K562 (cell line): ENCODE data around the gene PPM1M. TPM values are rescaled to one million over a fixed set of nuclear protein-coding genes. Genes with fewer than 3 reads are reported as not detected.

ENCODE experiments used
- ARID2 ChIP-seq: fragments of 450-650 bp; IDR thresholded peaks from 2 replicates; pipeline ENCODE4 v1.6.1; 2017; ENCODE audit warnings: antibody characterized with exemption, mild to moderate bottlenecking
- BMI1 ChIP-seq: fragments of 150-350 bp; IDR thresholded peaks from 2 replicates; pipeline ENCODE4 v1.6.1; 2014; ENCODE audit warnings: low read length
- CHD1 ChIP-seq: fragments of 200-600 bp; sonication (generic); IDR thresholded peaks from one replicate; pipeline ENCODE4 v1.6.1; 2012; ENCODE audit warnings: mild to moderate bottlenecking, moderate library complexity, low read length, inconsistent platforms
- ELF4 ChIP-seq: fragments of 450-650 bp; formaldehyde crosslinking; IDR thresholded peaks from 2 replicates; pipeline ENCODE4 v1.4.0; 2022; ENCODE audit warnings: missing genetic modification characterization
- EWSR1 ChIP-seq: fragments of 450-650 bp; IDR thresholded peaks from 2 replicates; pipeline ENCODE4 v1.6.1; 2018; ENCODE audit warnings: borderline replicate concordance, mild to moderate bottlenecking, low read depth, moderate library complexity; ENCODE audit not compliant: partially characterized antibody
- FOXA1 ChIP-seq: fragments of 450-650 bp; IDR thresholded peaks from 2 replicates; pipeline ENCODE4 v1.6.1; 2016; ENCODE audit warnings: mild to moderate bottlenecking, borderline replicate concordance
- MYBL2 ChIP-seq, 2 experiments: fragments of 450-650 bp in 1 of 2; sonication (generic) in 1 of 2; formaldehyde crosslinking in 1 of 2; IDR thresholded peaks; 2 replicates each; pipeline versions ENCODE4 v1.6.1 to v1.8.1; 2017 to 2022; ENCODE audit warnings: borderline replicate concordance in 1 of 2, inconsistent platforms in 1 of 2, low read depth in 1 of 2, mild to moderate bottlenecking in 1 of 2, missing genetic modification reagents in 1 of 2, moderate library complexity in 1 of 2
- ZNF436 ChIP-seq: fragments of 250-450, 450-650 bp; sonication (Bioruptor Pico); formaldehyde crosslinking; IDR thresholded peaks from 2 replicates; pipeline ENCODE4 v1.7.0; 2020; ENCODE audit warnings: mild to moderate bottlenecking
- ZNF444 ChIP-seq: fragments of 250-450 bp; sonication (Bioruptor Pico); IDR thresholded peaks from 2 replicates; pipeline ENCODE4 v1.4.0; 2020; ENCODE audit warnings: mild to moderate bottlenecking, moderate library complexity
- ZNF518B ChIP-seq: fragments of 250-450 bp; sonication (Bioruptor Pico); IDR thresholded peaks from 2 replicates; pipeline ENCODE4 v1.5.0; 2021; ENCODE audit warnings: mild to moderate bottlenecking, moderate library complexity
- ZNF740 ChIP-seq, 3 experiments: fragments of 200-800 bp in 1 of 3; sonication (Bioruptor generic) in 1 of 3; sonication (generic) in 1 of 3; formaldehyde crosslinking in 1 of 3; IDR thresholded peaks; 2 replicates each; pipeline versions ENCODE4 v1.6.1 to v1.8.0; 2016 to 2022; ENCODE audit warnings: mild to moderate bottlenecking in 2 of 3, missing compliant biosample characterization in 2 of 3, missing genetic modification characterization in 2 of 3, missing genetic modification reagents in 1 of 3
- polyA plus RNA-seq, 8 experiments: library from polyadenylated mRNA; depleted of rRNA in 4 of 8; stranded (reverse) in 5 of 8; unstranded in 3 of 8; fragments of >200 nt; fragmentation: Nextera tagmentation in 2 of 8; fragmentation: Illumina TruSeq in 1 of 8; extraction: Ambion mirVana in 2 of 8; extraction: Trizol in 1 of 8; gene quantifications; 2 replicates each; pipeline versions ENCODE4 v1.2.1 to v1.2.3, GENCODE V29; 2011 to 2014; ENCODE audit warnings: inconsistent platforms in 1 of 8, missing spikeins in 1 of 8
- total RNA-seq, 7 experiments: library from RNA; depleted of rRNA in 6 of 7; stranded (reverse); fragments of >200 nt in 6 of 7; fragmentation: Illumina TruSeq in 2 of 7; extraction: Trizol in 2 of 7; gene quantifications; 2 replicates each; pipeline versions ENCODE4 v1.2.1 to v1.2.3, GENCODE V29; 2011 to 2021; ENCODE audit warnings: low replicate concordance in 1 of 7
- TF ChIP-seq, protein P1 (sequence below), 2 experiments: fragments of 450-650 bp in 1 of 2; sonication (generic) in 1 of 2; formaldehyde crosslinking in 1 of 2; IDR thresholded peaks; 2 replicates each; pipeline versions ENCODE4 v1.7.1 to v1.9.0; 2016 to 2022; ENCODE audit warnings: inconsistent platforms in 1 of 2, mild to moderate bottlenecking in 1 of 2, missing genetic modification reagents in 1 of 2

PPM1M gene
- total and polyA plus RNA-seq, 9 of the 15 experiments (the other 6 are each of a cell fraction or from before 2014, with no cell fraction given): 1.4 to 9.2 (median 4.4) TPM

- TF ChIP-seq, protein P1, sequence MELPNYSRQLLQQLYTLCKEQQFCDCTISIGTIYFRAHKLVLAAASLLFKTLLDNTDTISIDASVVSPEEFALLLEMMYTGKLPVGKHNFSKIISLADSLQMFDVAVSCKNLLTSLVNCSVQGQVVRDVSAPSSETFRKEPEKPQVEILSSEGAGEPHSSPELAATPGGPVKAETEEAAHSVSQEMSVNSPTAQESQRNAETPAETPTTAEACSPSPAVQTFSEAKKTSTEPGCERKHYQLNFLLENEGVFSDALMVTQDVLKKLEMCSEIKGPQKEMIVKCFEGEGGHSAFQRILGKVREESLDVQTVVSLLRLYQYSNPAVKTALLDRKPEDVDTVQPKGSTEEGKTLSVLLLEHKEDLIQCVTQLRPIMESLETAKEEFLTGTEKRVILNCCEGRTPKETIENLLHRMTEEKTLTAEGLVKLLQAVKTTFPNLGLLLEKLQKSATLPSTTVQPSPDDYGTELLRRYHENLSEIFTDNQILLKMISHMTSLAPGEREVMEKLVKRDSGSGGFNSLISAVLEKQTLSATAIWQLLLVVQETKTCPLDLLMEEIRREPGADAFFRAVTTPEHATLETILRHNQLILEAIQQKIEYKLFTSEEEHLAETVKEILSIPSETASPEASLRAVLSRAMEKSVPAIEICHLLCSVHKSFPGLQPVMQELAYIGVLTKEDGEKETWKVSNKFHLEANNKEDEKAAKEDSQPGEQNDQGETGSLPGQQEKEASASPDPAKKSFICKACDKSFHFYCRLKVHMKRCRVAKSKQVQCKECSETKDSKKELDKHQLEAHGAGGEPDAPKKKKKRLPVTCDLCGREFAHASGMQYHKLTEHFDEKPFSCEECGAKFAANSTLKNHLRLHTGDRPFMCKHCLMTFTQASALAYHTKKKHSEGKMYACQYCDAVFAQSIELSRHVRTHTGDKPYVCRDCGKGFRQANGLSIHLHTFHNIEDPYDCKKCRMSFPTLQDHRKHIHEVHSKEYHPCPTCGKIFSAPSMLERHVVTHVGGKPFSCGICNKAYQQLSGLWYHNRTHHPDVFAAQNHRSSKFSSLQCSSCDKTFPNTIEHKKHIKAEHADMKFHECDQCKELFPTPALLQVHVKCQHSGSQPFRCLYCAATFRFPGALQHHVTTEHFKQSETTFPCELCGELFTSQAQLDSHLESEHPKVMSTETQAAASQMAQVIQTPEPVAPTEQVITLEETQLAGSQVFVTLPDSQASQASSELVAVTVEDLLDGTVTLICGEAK (IDR thresholded peaks at IDR 0.05): no peak
- TF ChIP-seq, protein P1 (CRISPR knock-in tag; IDR thresholded peaks at IDR 0.05): no peak
- no peak for TF ChIP-seq MYBL2 (IDR thresholded peaks at IDR 0.05; ENCODE audit: low read depth)
- no peak for TF ChIP-seq MYBL2 (CRISPR knock-in tag; IDR thresholded peaks at IDR 0.05; ENCODE audit: borderline replicate concordance)
- TF ChIP-seq ZNF518B (CRISPR knock-in tag): no peak
- TF ChIP-seq ZNF740 (CRISPR knock-in tag; IDR thresholded peaks at IDR 0.05): no peak
- no peak for TF ChIP-seq ZNF740 (tag; IDR thresholded peaks at IDR 0.05)
- TF ChIP-seq BMI1: 0 out of 2 replicates have a peak, but pooled peaks have one; percentile 43
- TF ChIP-seq ZNF436 (CRISPR knock-in tag): no peak
- TF ChIP-seq CHD1: no peak
- no peak for TF ChIP-seq EWSR1
- no peak for TF ChIP-seq ZNF444 (CRISPR knock-in tag)
- no peak for TF ChIP-seq ELF4 (CRISPR knock-in tag)
- TF ChIP-seq ARID2: no peak
- no peak for TF ChIP-seq FOXA1
Observed at GRCh38 chr3:52248816-52249547, 3.4 kb downstream of the PPM1M start (continued).
